H1 (cell line): ENCODE results near the gene RFPL1. TPM values are rescaled to one million over a fixed set of nuclear protein-coding genes. Genes with fewer than 3 reads are reported as not detected.

Experiments used
- CTCF ChIA-PET: fragments of 300-600 bp; sonication (Branson Sonifier 250); formaldehyde crosslinking; loops from one replicate; lab custom pipeline; 2021; ENCODE audit not compliant: partially characterized antibody; lab: Charles Lee
- POLR2A ChIA-PET: fragments of 300-600 bp; sonication (Branson Sonifier 250); formaldehyde crosslinking; loops from one replicate; lab custom pipeline; 2021; ENCODE audit warnings: inconsistent platforms; ENCODE audit not compliant: partially characterized antibody; lab: Charles Lee
- DNase-seq, 2 experiments: peaks; one replicate each; pipeline versions ENCODE4 v3.0.0 to v3.0.0-alpha.2; 2010 to 2022; ENCODE audit warnings: low spot score in 2 of 2, low read depth in 1 of 2, mixed read lengths in 1 of 2
- FAIRE-seq: peaks from 2 replicates; lab custom pipeline; 2011; peaks lifted over from hg19 to GRCh38; lab: Jason Lieb, UNC
- H2AFZ ChIP-seq: 2 replicates; pipeline ENCODE4 v1.8.1; 2012; ENCODE audit warnings: low read length, inconsistent platforms
- H2AK5ac ChIP-seq: 2 replicates; pipeline ENCODE4 v1.6.1; 2013; ENCODE audit warnings: low read depth, low read length
- H2BK120ac ChIP-seq: replicated peaks from 2 replicates; pipeline ENCODE3; 2013; ENCODE audit warnings: low read depth, low read length, inconsistent platforms
- H2BK12ac ChIP-seq: 2 replicates; pipeline ENCODE4 v1.6.1; 2013; ENCODE audit warnings: low read depth, low read length
- H2BK15ac ChIP-seq: 2 replicates; pipeline ENCODE4 v1.6.1; 2013; ENCODE audit warnings: low read length
- H2BK20ac ChIP-seq: 2 replicates; pipeline ENCODE4 v1.6.1; 2013; ENCODE audit warnings: low read length
- H2BK5ac ChIP-seq: 2 replicates; pipeline ENCODE4 v1.6.1; 2013; ENCODE audit warnings: low read depth, low read length
- H3K14ac ChIP-seq: 2 replicates; pipeline ENCODE4 v1.6.1; 2013; ENCODE audit warnings: inconsistent platforms; ENCODE audit not compliant: insufficient read length
- H3K18ac ChIP-seq: 2 replicates; pipeline ENCODE4 v1.6.1; 2013; ENCODE audit warnings: low read length; ENCODE audit errors: extremely low read depth
- H3K23ac ChIP-seq: 2 replicates; pipeline ENCODE4 v1.6.1; 2013; ENCODE audit warnings: inconsistent platforms; ENCODE audit not compliant: insufficient read length
- H3K23me2 ChIP-seq: 2 replicates; pipeline ENCODE4 v1.6.1; 2013; ENCODE audit warnings: low read depth, low read length
- H3K27ac ChIP-seq: 2 replicates; pipeline ENCODE4 v1.6.1; 2011; ENCODE audit warnings: low read depth, low read length, inconsistent platforms
- H3K27me3 ChIP-seq, 4 experiments: replicated peaks in 1 of 4; 1 replicate in 1 of 4; 2 replicates in 3 of 4; pipeline versions ENCODE4 v1.6.1 to v1.8.1; 2011 to 2013; ENCODE audit warnings: low read length in 3 of 4, mild to moderate bottlenecking in 3 of 4, inconsistent platforms in 2 of 4, mixed read lengths in 2 of 4, moderate library complexity in 1 of 4; ENCODE audit not compliant: control insufficient read depth in 3 of 4, insufficient read depth in 3 of 4; ENCODE audit errors: extremely low read depth in 1 of 4
- H3K36me3 ChIP-seq, 4 experiments: 2 replicates each; pipeline versions ENCODE4 v1.6.1 to v1.8.1; 2011 to 2013; ENCODE audit warnings: mild to moderate bottlenecking in 4 of 4, low read length in 3 of 4, moderate library complexity in 2 of 4, control low read depth in 1 of 4, inconsistent platforms in 1 of 4; ENCODE audit not compliant: insufficient read depth in 4 of 4, control insufficient read depth in 2 of 4
- H3K4ac ChIP-seq: replicated peaks from 2 replicates; pipeline ENCODE3; 2013; ENCODE audit warnings: low read length, low read depth, mixed read lengths, inconsistent platforms; ENCODE audit not compliant: insufficient read length
- H3K4me1 ChIP-seq, 4 experiments: replicated peaks in 1 of 4; 1 replicate in 1 of 4; 2 replicates in 3 of 4; pipeline versions ENCODE4 v1.6.1 to v1.8.1; 2011 to 2013; ENCODE audit warnings: low read length in 3 of 4, inconsistent platforms in 2 of 4, mixed read lengths in 1 of 4; ENCODE audit not compliant: insufficient read depth in 4 of 4, control insufficient read depth in 3 of 4
- H3K4me2 ChIP-seq, 2 experiments: 2 replicates each; pipeline versions ENCODE4 v1.6.1 to v1.8.1; 2011 to 2013; ENCODE audit warnings: low read depth in 2 of 2, low read length in 2 of 2, control low read depth in 1 of 2, inconsistent platforms in 1 of 2, mild to moderate bottlenecking in 1 of 2; ENCODE audit not compliant: insufficient read depth in 1 of 2
- H3K4me3 ChIP-seq, 4 experiments: fragments of 200-600, 300-600 bp in 1 of 4; sonication (generic), shearing (Covaris generic), sonication (Bioruptor Twin) in 1 of 4; 2 replicates each; pipeline versions ENCODE4 v1.5.1 to v1.8.1; 2011 to 2016; ENCODE audit warnings: low read length in 4 of 4, low read depth in 3 of 4, control low read depth in 2 of 4, inconsistent platforms in 2 of 4, mild to moderate bottlenecking in 2 of 4, mixed read lengths in 1 of 4, moderate library complexity in 1 of 4; ENCODE audit not compliant: insufficient read depth in 2 of 4; ENCODE audit errors: extremely low read depth in 1 of 4
- H3K56ac ChIP-seq: replicated peaks from 2 replicates; pipeline ENCODE3; 2013; ENCODE audit warnings: low read depth, mild to moderate bottlenecking, mixed read lengths, low read length, inconsistent platforms; ENCODE audit not compliant: insufficient read length
- H3K79me1 ChIP-seq: 2 replicates; pipeline ENCODE4 v1.6.1; 2013; ENCODE audit warnings: low read depth, low read length, control low read depth
- H3K79me2 ChIP-seq, 2 experiments: 2 replicates each; pipeline versions ENCODE4 v1.6.1 to v1.8.1; 2012 to 2013; ENCODE audit warnings: low read length in 2 of 2, mild to moderate bottlenecking in 2 of 2, inconsistent platforms in 1 of 2; ENCODE audit not compliant: insufficient read depth in 2 of 2, control insufficient read depth in 1 of 2
- H3K9ac ChIP-seq, 4 experiments: replicated peaks in 1 of 4; 1 replicate in 1 of 4; 2 replicates in 3 of 4; pipeline versions ENCODE4 v1.6.1 to v1.8.1; 2011 to 2013; ENCODE audit warnings: low read depth in 3 of 4, low read length in 3 of 4, control low read depth in 2 of 4, mild to moderate bottlenecking in 2 of 4, moderate library complexity in 2 of 4, inconsistent platforms in 1 of 4; ENCODE audit errors: extremely low read depth in 1 of 4
- H3K9me3 ChIP-seq, 2 experiments: 2 replicates each; pipeline versions ENCODE4 v1.6.1 to v1.8.1; 2012 to 2013; ENCODE audit warnings: mild to moderate bottlenecking in 2 of 2, moderate library complexity in 2 of 2, control low read depth in 1 of 2, inconsistent platforms in 1 of 2, low read depth in 1 of 2, low read length in 1 of 2, mixed read lengths in 1 of 2; ENCODE audit not compliant: insufficient read depth in 2 of 2
- H4K20me1 ChIP-seq, 2 experiments: replicated peaks in 1 of 2; 2 replicates each; pipeline versions ENCODE3 to v1.8.1; 2011 to 2013; ENCODE audit warnings: inconsistent platforms in 2 of 2, low read length in 2 of 2, mild to moderate bottlenecking in 1 of 2; ENCODE audit not compliant: insufficient read depth in 2 of 2, control insufficient read depth in 1 of 2
- H4K5ac ChIP-seq: 2 replicates; pipeline ENCODE4 v1.6.1; 2013; ENCODE audit warnings: low read length, low read depth, mixed read lengths, inconsistent platforms; ENCODE audit not compliant: insufficient read length
- H4K8ac ChIP-seq: 2 replicates; pipeline ENCODE4 v1.8.0; 2013; ENCODE audit warnings: mild to moderate bottlenecking, moderate library complexity, low read length, inconsistent platforms; ENCODE audit not compliant: insufficient read depth; ENCODE audit errors: extremely low read depth
- H4K91ac ChIP-seq: replicated peaks from 2 replicates; pipeline ENCODE3; 2013; ENCODE audit warnings: low read length, mixed read lengths, inconsistent platforms; ENCODE audit not compliant: insufficient read length
- CHD1 ChIP-seq: IDR thresholded peaks from 2 replicates; pipeline ENCODE4 v1.6.1; 2012; ENCODE audit warnings: low read depth, low read length, improper control_type of control experiment
- EP300 ChIP-seq, 2 experiments: IDR thresholded peaks; 1 replicate in 1 of 2; 2 replicates in 1 of 2; pipeline ENCODE4 v1.6.1; 2011 to 2012; ENCODE audit warnings: low read depth in 2 of 2, low read length in 2 of 2, mild to moderate bottlenecking in 2 of 2, borderline replicate concordance in 1 of 2, inconsistent platforms in 1 of 2, moderate library complexity in 1 of 2
- FOSL1 ChIP-seq: IDR thresholded peaks from 2 replicates; pipeline ENCODE4 v1.6.1; 2011; ENCODE audit warnings: mild to moderate bottlenecking, low read depth, low read length, moderate library complexity; ENCODE audit not compliant: insufficient read depth
- HDAC2 ChIP-seq, 2 experiments: fragments of 300-600 bp in 1 of 2; sonication (generic) in 1 of 2; IDR thresholded peaks; 2 replicates each; pipeline ENCODE4 v1.6.1; 2011 to 2012; ENCODE audit warnings: low read depth in 2 of 2, low read length in 2 of 2, mild to moderate bottlenecking in 2 of 2, moderate library complexity in 2 of 2, borderline replicate concordance in 1 of 2, inconsistent platforms in 1 of 2
- TBP ChIP-seq: IDR thresholded peaks from 2 replicates; pipeline ENCODE4 v1.6.1; 2011; ENCODE audit warnings: low read depth, low read length, improper control_type of control experiment
- YY1 ChIP-seq: IDR thresholded peaks from 2 replicates; pipeline ENCODE4 v1.6.1; 2011; ENCODE audit warnings: low read depth, mild to moderate bottlenecking, low read length
- WGBS, 2 experiments: shearing (Covaris generic) in 1 of 2; methylation state at CpG; one replicate each; pipeline versions ENCODE4 v1.1.6 to v1.1.7; 2013 to 2015; ENCODE audit warnings: low lambda C conversion rate in 2 of 2, mixed read lengths in 2 of 2, inconsistent platforms in 1 of 2, low coverage in 1 of 2, missing lambda C conversion rate in 1 of 2; ENCODE audit not compliant: insufficient replicate concordance in 2 of 2, insufficient coverage in 1 of 2, insufficient read length in 1 of 2; ENCODE audit errors: extremely low coverage in 1 of 2, missing lambda C conversion rate in 1 of 2; 5-methylcytosine and 5-hydroxymethylcytosine counted together
- polyA plus RNA-seq, 7 experiments: library from polyadenylated mRNA; depleted of rRNA in 3 of 7; stranded (reverse) in 5 of 7; unstranded in 2 of 7; fragments of >200 nt in 5 of 7; fragments of 200-250 nt in 2 of 7; gene quantifications; 1 replicate in 5 of 7; 2 replicates in 1 of 7; 4 replicates in 1 of 7; pipeline versions ENCODE4 v1.2.1 to v1.2.3, GENCODE V29; 2011 to 2013; ENCODE audit warnings: missing spikeins in 2 of 7, mixed read lengths in 2 of 7
- total RNA-seq: library from RNA; stranded (reverse); fragmentation: NEBNext Ultra II Directional; extraction: Animal tissue kit (Norgen Biotek cat#: 25700); gene quantifications from 2 replicates; pipeline ENCODE4 v1.2.1, GENCODE V29; 2021

Gene RFPL1
- total and polyA plus RNA-seq, 2 of the 8 experiments (the other 6 are each of a cell fraction or from before 2014, with no cell fraction given): not detected

GRCh38 chr22:29476116-29476515 lies 37.7 kb downstream of the RFPL1 start:
- POLR2A ChIA-PET: no interaction called here
- H2BK20ac ChIP-seq: no peak overlapping the region
- no peak overlapping the region for H3K18ac ChIP-seq
- H4K20me1 ChIP-seq: peaks cover 0 to 2% of the 10 kb centered on the region in 2 experiments
- no peak overlapping the region for H2AK5ac ChIP-seq
- no peak overlapping the region for H4K91ac ChIP-seq
- no peak overlapping the region for H2BK12ac ChIP-seq
- FAIRE-seq (no peak), DNase-seq (no peak)
- H3K79me1 ChIP-seq: no peaks in the 10 kb centered on the region
- 83% methylated on average over 6 of the region's 6 CpGs; no CpG with 5 or more reads in 1 of the 2 experiments for WGBS, 2 experiments
- CTCF ChIA-PET: no interaction called here
- H3K27ac ChIP-seq: no peak overlapping the region
- H2BK5ac ChIP-seq: no peak overlapping the region
- H3K23ac ChIP-seq: no peak overlapping the region
- H3K9ac ChIP-seq: no peak overlapping the region
- no peak overlapping the region for H3K56ac ChIP-seq
- H3K4me2 ChIP-seq: no peak overlapping the region
- no peak overlapping the region for H2BK15ac ChIP-seq
- H2BK120ac ChIP-seq: no peak overlapping the region
- H3K4me3 ChIP-seq: no peak overlapping the region
- no peaks in the 10 kb centered on the region for H3K79me2 ChIP-seq
- H3K23me2 ChIP-seq: peaks cover 15% of the 10 kb centered on the region
- peaks cover 26 to 41% (median 36%) of the 10 kb centered on the region in 4 experiments for H3K27me3 ChIP-seq
- no peak overlapping the region for H4K8ac ChIP-seq
- H3K36me3 ChIP-seq: peaks cover 0 to 12% (median 0%) of the 10 kb centered on the region in 4 experiments; a peak in 2 of 8 replicates
- H3K14ac ChIP-seq: no peak overlapping the region
- H3K4ac ChIP-seq: no peak overlapping the region
- H3K9me3 ChIP-seq: peaks cover 0 to 11% of the 10 kb centered on the region in 2 experiments; a peak in 2 of 4 replicates
- peaks cover 8 to 18% (median 12%) of the 10 kb centered on the region in 4 experiments for H3K4me1 ChIP-seq
- no peak overlapping the region for H2AFZ ChIP-seq
- no peak overlapping the region for H4K5ac ChIP-seq
- TF ChIP-seq TBP: no peak
- TF ChIP-seq EP300 (IDR thresholded peaks at IDR 0.05; ENCODE audit: borderline replicate concordance in 1 of 2, low read depth in 2 of 2, low read length in 2 of 2): no peak
- TF ChIP-seq FOSL1: no peak
- no peak for TF ChIP-seq CHD1
- no peak for TF ChIP-seq YY1
- no peak for TF ChIP-seq HDAC2 (IDR thresholded peaks at IDR 0.05; ENCODE audit: borderline replicate concordance in 1 of 2, low read depth in 2 of 2, low read length in 2 of 2)
